K562 (cell line): ENCODE data around the gene ING4.
A peak's percentile ranks its signal among the peaks of the same experiment; 100 is the strongest.

Experiments
- ATF3 ChIP-seq, 2 experiments: fragments of 450-650 bp in 1 of 2; sonication (generic) in 1 of 2; formaldehyde crosslinking in 1 of 2; IDR thresholded peaks in 1 of 2; conservative IDR thresholded peaks in 1 of 2; 2 replicates each; pipeline versions ENCODE4 v1.6.1 to v1.8.1; 2016 to 2023; ENCODE audit warnings: mild to moderate bottlenecking in 2 of 2, moderate library complexity in 2 of 2, inconsistent platforms in 1 of 2, missing genetic modification reagents in 1 of 2
- CTCF ChIP-seq, 3 experiments: IDR thresholded peaks in 2 of 3; conservative IDR thresholded peaks in 1 of 3; 2 replicates each; pipeline ENCODE4 v1.5.1; 2011 to 2012; ENCODE audit warnings: low read length in 3 of 3, mild to moderate bottlenecking in 3 of 3, control low read depth in 2 of 3, improper control_type of control experiment in 1 of 3, inconsistent platforms in 1 of 3, low read depth in 1 of 3, mixed read lengths in 1 of 3, moderate library complexity in 1 of 3; ENCODE audit not compliant: insufficient read depth in 2 of 3
- FOXO4 ChIP-seq: fragments of 450-650 bp; formaldehyde crosslinking; IDR thresholded peaks from 2 replicates; pipeline ENCODE4 v1.4.0; 2020; ENCODE audit warnings: mild to moderate bottlenecking, moderate library complexity
- GATAD2B ChIP-seq: fragments of 450-650 bp; IDR thresholded peaks from 2 replicates; pipeline ENCODE4 v1.6.1; 2017; ENCODE audit warnings: mild to moderate bottlenecking, borderline replicate concordance
- JUN ChIP-seq, 2 experiments: sonication (generic) in 1 of 2; formaldehyde crosslinking in 1 of 2; IDR thresholded peaks; 2 replicates each; pipeline versions ENCODE4 v1.6.1 to v1.8.0; 2012 to 2022; ENCODE audit warnings: borderline replicate concordance in 2 of 2, mild to moderate bottlenecking in 2 of 2, improper control_type of control experiment in 1 of 2, low read depth in 1 of 2, low read length in 1 of 2, missing genetic modification reagents in 1 of 2
- MYNN ChIP-seq, 2 experiments: sonication (generic); formaldehyde crosslinking in 1 of 2; IDR thresholded peaks; 2 replicates each; pipeline versions ENCODE4 v1.5.0 to v1.6.1; 2016 to 2020; ENCODE audit warnings: antibody characterized with exemption in 1 of 2, missing genetic modification reagents in 1 of 2
- POLR2AphosphoS5 ChIP-seq: IDR thresholded peaks from 2 replicates; pipeline ENCODE4 v1.6.1; 2011; ENCODE audit warnings: mild to moderate bottlenecking, low read depth, low read length, moderate library complexity; ENCODE audit not compliant: control insufficient read depth, insufficient read depth
- SP2 ChIP-seq: IDR thresholded peaks from 2 replicates; pipeline ENCODE4 v1.6.1; 2011; ENCODE audit warnings: mild to moderate bottlenecking, low read depth, low read length, moderate library complexity; ENCODE audit not compliant: poor library complexity, severe bottlenecking; ENCODE audit errors: extremely low read depth
- ZNF23 ChIP-seq: fragments of 250-450 bp; sonication (Bioruptor Pico); IDR thresholded peaks from 2 replicates; pipeline ENCODE4 v1.4.0; 2020; ENCODE audit warnings: mild to moderate bottlenecking
- TF ChIP-seq, protein P1 (sequence below): sonication (generic); formaldehyde crosslinking; IDR thresholded peaks from 2 replicates; pipeline ENCODE4 v1.8.1; 2023; ENCODE audit warnings: mild to moderate bottlenecking, missing genetic modification reagents

DNA sequence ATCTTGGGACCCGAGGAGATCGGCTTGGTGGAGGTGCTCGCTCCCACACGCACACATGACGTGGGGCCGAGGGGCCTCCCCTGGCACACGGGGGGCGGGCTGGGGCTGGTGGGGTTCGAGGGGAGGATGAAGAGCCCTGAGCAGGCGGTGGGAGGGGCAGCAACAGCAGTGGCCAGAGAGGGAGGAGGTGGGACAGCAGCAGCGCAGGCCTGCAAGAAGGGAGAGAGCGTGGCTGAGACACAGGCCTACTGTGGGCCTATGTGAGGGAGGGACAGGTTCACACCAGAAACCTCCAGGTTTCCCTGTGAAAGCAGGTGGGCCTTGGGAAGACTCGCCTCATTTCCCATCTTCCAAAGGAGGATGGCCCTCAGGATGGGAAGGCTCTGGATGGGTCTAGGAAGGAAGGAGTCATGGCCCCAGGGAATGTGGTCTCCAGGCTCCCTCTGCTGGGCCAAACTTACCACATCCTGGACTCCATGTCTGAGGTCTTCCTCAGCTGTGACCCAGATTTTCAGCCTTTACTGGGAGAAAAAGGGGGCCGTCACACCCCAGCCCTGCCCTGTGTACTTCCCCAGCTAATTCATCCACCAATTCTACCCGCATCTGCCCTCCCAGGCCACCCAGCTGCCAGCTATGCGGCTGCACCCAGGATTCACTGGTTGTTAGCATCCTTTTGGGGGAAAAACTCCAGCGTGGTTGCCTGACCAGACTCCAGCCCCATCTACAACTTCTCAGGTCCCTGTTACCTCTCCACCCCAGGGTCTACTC is 34.8 kb upstream of the ING4 start:
- TF ChIP-seq SP2: no peak
- no peak for TF ChIP-seq MYNN (IDR thresholded peaks at IDR 0.05)
- TF ChIP-seq MYNN (CRISPR knock-in tag; IDR thresholded peaks at IDR 0.05): no peak
- TF ChIP-seq ZNF23 (CRISPR knock-in tag): no peak
- peak; percentile 70 to 77 (median 73) for TF ChIP-seq CTCF (IDR thresholded peaks at IDR 0.05 in 2 of 3, conservative IDR thresholded peaks at IDR 0.05 in 1 of 3; ENCODE audit: insufficient read depth in 2 of 3, low read depth in 1 of 3, low read length in 3 of 3)
- TF ChIP-seq POLR2AphosphoS5: no peak
- no peak for TF ChIP-seq FOXO4
- TF ChIP-seq JUN (IDR thresholded peaks at IDR 0.05; ENCODE audit: borderline replicate concordance, low read depth, low read length): no peak
- no peak for TF ChIP-seq JUN (CRISPR knock-in tag; IDR thresholded peaks at IDR 0.05; ENCODE audit: borderline replicate concordance)
- TF ChIP-seq GATAD2B: no peak
- TF ChIP-seq, protein P1, sequence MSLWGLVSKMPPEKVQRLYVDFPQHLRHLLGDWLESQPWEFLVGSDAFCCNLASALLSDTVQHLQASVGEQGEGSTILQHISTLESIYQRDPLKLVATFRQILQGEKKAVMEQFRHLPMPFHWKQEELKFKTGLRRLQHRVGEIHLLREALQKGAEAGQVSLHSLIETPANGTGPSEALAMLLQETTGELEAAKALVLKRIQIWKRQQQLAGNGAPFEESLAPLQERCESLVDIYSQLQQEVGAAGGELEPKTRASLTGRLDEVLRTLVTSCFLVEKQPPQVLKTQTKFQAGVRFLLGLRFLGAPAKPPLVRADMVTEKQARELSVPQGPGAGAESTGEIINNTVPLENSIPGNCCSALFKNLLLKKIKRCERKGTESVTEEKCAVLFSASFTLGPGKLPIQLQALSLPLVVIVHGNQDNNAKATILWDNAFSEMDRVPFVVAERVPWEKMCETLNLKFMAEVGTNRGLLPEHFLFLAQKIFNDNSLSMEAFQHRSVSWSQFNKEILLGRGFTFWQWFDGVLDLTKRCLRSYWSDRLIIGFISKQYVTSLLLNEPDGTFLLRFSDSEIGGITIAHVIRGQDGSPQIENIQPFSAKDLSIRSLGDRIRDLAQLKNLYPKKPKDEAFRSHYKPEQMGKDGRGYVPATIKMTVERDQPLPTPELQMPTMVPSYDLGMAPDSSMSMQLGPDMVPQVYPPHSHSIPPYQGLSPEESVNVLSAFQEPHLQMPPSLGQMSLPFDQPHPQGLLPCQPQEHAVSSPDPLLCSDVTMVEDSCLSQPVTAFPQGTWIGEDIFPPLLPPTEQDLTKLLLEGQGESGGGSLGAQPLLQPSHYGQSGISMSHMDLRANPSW (CRISPR knock-in tag): no peak
- no peak for TF ChIP-seq ATF3 (IDR thresholded peaks at IDR 0.05)
- no peak for TF ChIP-seq ATF3 (CRISPR knock-in tag; conservative IDR thresholded peaks at IDR 0.05)
